Stimulated activated CD8-positive, alpha-beta memory T cell treated with anti-CD3 and anti-CD28 coated beads, Interleukin-2, amount 100 ng/mL, for 48 hours (primary cell): ENCODE measurements around the gene PSME3IP1.
"Not testable (repeated sequence)": the region's sequence is repeated elsewhere in the genome, so short reads cannot be mapped to it uniquely, and the experiment has no call there.

Experiments
- DNase-seq, 2 donors: peaks; one replicate each; pipeline ENCODE4 v3.0.0-alpha.2; 2020; ENCODE audit warnings: low read depth in 2 of 2

The PSME3IP1 gene

GRCh38 chr16:57125969-57126368, 59.9 kb downstream of the PSME3IP1 start:
- no peak for DNase-seq

DNA sequence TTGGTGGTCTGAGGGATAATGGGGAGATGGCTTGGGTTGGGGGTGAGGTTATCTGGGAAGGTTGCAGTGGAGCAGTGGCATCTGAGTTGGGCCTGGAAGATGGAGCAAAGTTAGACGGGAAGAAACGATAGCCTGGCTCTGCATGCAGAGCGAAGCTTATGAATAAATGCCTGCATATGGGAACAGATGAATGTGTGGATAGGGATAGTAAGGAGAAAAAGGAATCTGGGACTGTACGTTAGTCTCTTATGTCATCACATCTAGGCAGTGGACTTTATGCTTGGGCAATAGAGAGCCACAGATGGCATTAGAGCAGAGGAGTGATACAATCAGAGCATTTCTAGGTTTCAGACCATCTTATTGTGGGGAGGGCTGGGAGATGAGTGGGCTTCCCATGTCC, 60.5 kb downstream of the PSME3IP1 start:
- DNase-seq, result no peak

GRCh38 chr16:57123974-57124674, 61.7 kb downstream of the PSME3IP1 start:
- DNase-seq, result no peak

- DNase-seq, result no peak
Observed at GRCh38 chr16:57123216-57123973, 62.4 kb downstream of the PSME3IP1 start.

- no peak for DNase-seq
Observed at GRCh38 chr16:57118461-57119084, 67.3 kb downstream of the PSME3IP1 start.

DNA sequence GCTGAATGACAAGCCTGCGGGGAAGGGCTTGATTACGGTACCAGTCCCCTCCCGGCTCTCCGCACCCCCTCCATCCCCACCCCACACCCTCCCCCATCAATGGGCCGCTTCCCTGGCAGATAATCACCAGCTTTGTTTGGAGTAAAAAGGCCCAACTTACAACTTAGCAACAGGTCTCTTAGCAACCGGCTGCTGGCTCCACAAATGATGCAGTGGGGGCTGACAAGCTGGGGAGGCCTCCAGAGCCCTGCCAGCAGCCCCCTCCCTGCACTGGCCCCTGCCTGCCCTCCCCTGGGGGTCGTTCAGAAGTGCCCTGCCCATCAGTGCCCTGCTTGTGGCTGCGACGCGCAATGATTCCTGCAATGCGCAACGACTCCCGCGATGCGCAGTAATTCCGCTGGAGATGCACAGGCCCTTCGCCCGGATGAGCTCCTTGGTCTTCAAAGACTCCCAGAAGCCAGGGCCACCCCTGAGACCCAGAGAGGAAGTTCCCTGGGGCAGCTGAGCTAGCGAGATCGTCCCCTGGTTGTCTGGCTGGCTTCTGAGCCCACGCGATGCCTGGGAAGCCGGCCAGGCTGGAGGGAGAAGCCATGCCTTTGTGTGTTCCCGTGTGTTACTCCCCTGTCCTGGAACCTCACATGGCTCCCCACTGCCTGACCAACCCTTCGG, 70.2 kb downstream of the PSME3IP1 start:
- no peak for DNase-seq

DNA sequence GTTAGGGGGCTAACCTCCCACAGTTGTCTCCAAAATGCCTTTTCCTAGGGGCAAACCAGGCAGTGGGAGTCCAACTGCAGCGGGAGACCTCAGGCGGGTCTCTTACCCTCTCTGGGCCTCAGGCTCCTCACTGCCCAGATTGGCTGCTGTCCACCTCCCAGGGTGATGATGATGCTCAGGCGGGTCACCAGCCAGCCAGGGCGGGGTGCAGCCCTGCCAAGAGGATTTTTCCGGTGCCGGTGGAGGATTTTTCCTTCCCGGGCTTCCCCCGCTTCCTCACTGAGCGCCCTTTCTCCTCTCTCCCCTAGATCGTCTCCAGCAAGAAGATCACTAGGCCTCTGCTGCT, 70.7 kb downstream of the PSME3IP1 start:
- DNase-seq, result no peak

DNA sequence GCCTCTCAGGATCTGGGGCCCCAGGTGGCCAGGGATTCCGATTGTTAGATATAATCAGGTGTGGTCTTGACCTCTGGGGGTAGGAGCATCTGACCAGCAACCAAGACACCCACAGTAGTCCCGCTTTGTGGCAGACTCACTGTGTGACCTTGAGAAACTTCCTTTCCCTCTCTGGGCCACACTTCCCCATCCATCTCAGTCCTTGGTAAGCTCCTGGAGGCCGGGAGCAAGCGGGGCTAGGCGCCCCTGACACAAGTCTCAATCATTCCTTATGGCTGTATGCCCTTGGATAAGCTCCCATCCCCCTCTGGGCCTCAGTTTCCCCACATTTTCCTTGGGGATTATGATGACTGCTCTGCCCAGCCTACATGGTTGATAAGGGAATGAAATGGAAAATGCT, 72.2 kb downstream of the PSME3IP1 start:
- DNase-seq, result no peak

DNA sequence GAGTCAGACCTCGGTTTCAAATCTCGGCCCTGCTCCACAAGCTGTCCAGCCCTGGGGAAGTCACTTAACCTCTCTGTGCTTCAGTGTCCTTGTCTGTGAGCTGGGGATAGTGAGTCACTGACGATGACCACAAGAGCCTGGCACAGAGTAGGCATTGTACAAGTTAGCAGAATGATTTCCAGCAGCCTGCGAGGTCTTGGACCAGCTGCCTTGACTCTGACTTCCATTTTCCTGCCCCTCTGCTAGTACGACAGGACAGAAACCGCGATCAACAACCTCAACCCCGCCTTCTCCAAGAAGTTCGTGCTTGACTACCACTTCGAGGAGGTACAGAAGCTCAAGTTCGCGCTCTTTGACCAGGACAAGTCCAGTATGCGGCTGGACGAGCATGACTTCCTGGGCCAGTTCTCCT, 72.8 kb downstream of the PSME3IP1 start:
- no peak for DNase-seq

GRCh38 chr16:57112403-57113041, 73.3 kb downstream of the PSME3IP1 start:
- no peak for DNase-seq

DNA sequence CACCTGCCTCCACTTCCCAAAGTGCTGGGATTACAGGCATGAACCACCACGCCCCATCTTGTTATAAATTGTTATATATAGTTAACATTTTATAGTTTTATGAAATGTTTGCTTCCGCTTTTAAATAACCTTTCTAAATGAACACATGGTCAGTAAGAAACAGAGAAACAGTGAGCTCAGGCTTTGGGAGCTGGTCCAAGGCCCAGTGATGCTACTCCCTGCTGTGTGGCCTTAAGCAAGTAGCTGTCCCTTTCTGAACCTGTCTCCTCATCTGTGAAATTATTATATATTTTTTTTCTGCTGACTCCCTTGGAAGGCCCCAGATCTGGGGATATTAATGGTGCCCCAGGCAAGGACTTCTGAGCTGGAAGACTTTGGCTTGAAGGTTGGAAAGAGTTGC, 74.4 kb downstream of the PSME3IP1 start:
- DNase-seq, result no peak

DNA sequence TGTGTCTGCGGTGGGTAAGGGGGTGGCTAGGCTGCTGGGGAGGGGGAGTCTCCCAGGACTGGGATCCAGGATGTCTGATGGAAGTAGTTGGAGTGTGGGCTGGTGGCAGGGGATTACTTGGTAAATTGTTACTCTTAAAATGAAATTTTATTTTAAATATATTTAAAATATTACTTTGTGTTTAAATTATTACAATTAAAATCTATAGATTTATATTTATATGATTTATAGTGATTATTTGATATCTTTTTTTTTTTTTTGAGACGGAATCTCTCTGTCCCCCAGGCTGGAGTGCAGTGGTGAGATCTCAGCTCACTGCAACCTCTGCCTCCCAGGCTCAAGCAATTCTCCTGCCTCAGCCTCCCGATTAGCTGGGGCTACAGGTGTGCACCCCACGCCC, 74.9 kb downstream of the PSME3IP1 start:
- no peak for DNase-seq

GRCh38 chr16:57109259-57110105, 76.4 kb downstream of the PSME3IP1 start:
- not testable (repeated sequence) for DNase-seq

DNA sequence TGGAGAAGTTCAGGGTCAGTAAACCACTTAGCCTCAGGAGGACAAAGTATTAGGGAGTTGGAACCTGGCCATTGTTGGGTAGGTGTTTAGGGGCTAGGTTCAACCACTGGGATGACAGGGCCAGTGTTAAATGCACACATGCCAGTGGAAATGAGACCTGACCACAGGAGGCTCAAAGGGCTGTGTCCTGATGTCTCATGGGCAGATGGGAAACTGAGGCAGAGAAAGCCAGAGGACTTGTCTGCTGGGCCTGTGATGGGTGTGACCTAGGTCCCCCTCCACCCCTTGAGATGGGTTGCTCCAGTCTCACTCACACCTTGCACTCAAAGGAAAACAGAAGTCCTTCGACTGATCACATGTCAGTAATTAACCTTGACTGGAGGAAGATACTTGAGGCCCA, 77.4 kb downstream of the PSME3IP1 start:
- no peak for DNase-seq

DNA sequence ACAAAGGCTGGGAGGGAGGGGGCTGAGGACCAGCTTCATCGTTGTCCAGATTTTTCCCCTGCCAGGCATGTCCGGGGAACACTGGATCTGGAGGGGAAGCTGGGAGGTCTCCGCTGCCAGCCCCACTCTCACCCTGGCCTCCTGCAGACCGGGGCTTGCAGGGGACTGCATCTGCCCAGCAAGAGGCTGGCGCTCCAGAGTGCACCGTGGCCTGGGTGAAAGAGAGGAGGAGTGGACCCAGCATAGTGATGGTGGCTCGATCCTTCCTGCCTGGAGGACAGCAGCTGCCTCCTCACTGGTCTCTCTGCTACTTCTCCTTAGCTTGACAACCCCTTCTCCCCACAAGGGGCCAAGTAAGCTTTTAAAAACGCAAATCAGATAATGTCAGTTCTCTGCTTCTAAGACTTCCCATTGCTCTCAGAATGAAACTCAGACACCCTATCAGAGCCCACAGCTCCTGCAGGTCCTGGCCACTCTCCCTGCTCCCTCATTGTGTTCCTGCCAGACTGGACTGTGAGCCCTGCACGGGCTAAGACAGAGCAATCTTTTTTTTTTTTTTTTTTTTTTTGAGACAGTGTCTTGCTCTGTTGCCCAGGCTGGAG, 78.4 kb downstream of the PSME3IP1 start:
- DNase-seq, result no peak

DNA sequence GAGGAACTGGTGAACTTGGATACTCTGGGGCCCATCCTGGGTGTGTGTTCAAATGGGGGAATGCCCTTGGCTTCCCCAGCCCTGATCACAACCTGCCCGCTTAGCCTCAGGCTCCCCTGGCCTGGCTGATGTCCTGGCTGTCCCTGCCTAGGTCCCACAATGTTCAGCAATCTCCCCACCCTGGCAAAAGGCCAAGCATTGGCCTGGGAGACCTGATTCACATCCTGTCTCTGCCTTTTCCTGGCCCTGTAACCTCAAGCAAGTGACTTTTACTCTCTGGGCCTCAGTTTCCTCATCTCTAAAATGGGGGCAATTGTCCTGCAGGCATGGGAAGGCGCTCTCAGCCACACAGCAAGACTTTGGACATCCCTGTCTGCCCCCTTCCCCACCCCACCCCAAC, 79.1 kb downstream of the PSME3IP1 start:
- no peak for DNase-seq

DNA sequence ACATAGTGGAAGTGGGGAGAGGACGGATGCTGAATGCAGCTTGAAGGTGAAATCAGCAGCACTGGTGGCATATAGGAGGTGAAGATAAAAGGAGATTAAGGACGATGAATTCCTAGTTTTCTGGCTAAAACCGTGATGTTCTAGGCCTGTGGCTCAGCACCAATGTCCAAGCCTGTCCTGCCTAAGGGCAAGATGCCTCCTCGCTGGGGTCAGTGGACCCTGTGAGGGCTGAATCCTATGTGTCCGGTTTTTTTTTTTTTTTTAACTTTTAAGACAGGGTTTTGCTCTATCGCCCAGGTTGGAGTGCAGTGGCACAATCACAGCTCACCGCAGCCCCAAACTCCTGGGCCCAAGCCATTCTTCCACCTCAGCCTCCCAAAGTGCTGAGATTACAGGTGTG, 80.7 kb downstream of the PSME3IP1 start:
- DNase-seq, result no peak

- DNase-seq, result no peak
Observed at GRCh38 chr16:57104706-57105105, 81.1 kb downstream of the PSME3IP1 start.

DNA sequence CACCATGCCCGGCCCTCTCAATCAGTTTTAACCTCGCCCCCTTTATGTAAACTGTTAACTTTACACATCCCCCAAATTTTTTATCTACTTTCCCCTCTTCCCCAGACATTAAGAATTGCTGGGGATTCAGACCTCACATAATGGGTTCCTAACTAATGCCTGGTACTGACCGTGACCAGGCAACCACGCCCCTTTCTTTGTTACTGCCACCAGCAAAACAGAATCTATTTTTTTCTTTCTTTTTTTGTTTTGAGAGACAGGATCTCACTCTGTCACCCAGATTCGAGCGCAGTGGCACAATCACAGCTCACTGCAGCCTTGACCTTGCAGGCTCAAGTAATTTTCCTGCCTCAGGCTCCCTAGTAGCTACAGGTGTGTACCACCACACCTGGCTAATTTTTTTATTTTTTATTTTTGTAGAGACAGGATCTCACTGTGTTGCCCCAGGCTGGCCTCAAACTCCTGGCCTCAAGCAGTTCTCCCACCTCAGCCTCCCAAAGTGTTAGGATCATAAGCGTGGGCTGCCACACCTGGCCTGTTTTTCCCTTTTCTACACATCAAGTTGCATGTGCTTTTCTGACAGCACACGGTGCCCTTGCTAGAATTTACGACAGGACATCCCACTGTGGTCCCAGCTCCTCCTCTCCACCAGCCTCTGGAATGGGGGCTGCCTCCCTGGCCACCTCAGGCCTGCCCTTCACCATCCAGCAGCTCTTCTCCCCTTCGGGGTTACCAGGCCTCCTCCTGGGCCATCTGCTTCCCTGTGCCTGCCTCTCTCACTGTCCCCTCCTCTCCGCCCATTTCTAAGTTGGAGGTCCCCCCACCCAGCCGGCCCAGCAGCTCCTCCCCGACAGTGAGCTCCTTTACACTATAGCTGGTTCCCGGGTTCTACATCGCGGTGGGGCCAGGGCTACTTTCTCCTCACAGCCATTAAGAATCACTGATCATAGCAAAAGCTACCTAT, 82.7 kb downstream of the PSME3IP1 start:
- DNase-seq, result no peak
